Measurements from ENCODE around the gene OR52E6. TPM values are rescaled to one million over a fixed set of nuclear protein-coding genes. Genes with fewer than 3 reads are reported as not detected.

The OR52E6 gene
- total RNA-seq, 1 donor from 2014 or later = not detected

DNA sequence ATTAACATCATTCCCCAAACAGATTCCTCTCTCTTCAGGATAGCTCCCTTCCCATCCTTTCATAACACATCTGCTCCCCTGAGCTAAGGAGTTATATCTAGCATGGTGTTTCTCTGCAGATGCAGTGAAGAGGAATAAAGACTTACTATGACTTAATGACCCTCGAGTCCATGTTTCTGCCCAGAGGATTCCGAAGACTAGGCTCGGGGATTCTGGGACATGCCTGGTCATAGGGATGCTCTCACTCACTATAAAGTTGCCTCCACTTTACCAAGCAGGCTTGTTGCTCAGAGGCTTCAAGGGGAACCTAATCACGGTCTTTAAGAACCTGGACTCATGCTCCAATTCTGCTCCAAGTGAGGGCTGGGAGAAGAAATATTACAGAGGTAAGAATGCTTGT is 38.6 kb upstream of the OR52E6 start, which contains the start of gene OR52E4:
TSS of gene OR52E4 (plus strand) at position 301 of the 400 bp plus-strand sequence. CDS start 3,664 bp downstream, outside the sequence.
- DNase-seq (ENCODE audit: low spot score) = no peak
- no peak within 1 kb of the TSS for H3K4me3 Mint-ChIP-seq (ENCODE audit: unreplicated experiment)
- no peak within 1 kb of the TSS for H3K27ac Mint-ChIP-seq (ENCODE audit: unreplicated experiment)
- no peaks in the 10 kb centered on the region for H3K9me3 Mint-ChIP-seq (ENCODE audit: low read depth)
- peaks cover 8% of the 10 kb centered on the region for H3K27me3 Mint-ChIP-seq (ENCODE audit: low read depth)
- no peaks in the 10 kb centered on the region for H3K36me3 Mint-ChIP-seq (ENCODE audit: low read depth)
- TF ChIP-seq, protein P1, sequence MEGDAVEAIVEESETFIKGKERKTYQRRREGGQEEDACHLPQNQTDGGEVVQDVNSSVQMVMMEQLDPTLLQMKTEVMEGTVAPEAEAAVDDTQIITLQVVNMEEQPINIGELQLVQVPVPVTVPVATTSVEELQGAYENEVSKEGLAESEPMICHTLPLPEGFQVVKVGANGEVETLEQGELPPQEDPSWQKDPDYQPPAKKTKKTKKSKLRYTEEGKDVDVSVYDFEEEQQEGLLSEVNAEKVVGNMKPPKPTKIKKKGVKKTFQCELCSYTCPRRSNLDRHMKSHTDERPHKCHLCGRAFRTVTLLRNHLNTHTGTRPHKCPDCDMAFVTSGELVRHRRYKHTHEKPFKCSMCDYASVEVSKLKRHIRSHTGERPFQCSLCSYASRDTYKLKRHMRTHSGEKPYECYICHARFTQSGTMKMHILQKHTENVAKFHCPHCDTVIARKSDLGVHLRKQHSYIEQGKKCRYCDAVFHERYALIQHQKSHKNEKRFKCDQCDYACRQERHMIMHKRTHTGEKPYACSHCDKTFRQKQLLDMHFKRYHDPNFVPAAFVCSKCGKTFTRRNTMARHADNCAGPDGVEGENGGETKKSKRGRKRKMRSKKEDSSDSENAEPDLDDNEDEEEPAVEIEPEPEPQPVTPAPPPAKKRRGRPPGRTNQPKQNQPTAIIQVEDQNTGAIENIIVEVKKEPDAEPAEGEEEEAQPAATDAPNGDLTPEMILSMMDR (IDR thresholded peaks at IDR 0.05) = no peak
- H3K4me1 Mint-ChIP-seq (ENCODE audit: low read depth) = no peaks in the 10 kb centered on the region

DNA sequence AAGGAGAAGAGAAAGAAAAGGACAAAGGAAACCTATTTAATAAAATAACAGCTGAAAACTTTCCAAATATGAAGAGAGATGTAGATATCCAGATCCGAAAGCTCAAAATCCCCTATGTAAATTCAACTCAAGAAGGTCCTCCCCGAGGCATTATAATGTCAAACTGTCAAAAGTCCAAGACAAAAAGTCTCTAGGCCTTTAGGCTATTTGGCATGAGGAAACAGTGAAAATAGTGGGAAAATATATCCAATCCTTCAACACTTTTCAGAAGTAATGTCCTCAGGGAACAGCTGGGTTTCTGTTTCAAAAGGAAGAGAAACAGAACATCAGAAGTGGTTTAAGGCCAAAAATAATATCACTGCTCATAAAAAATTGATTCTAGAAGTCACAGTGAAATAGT is 36.9 kb upstream of the OR52E6 start:
- TF ChIP-seq, protein P1 (IDR thresholded peaks at IDR 0.05) = no peak
- Mint-ChIP-seq H3K27me3 (ENCODE audit: low read depth) (peaks cover 5% of the 10 kb centered on the region), H3K9me3 (ENCODE audit: low read depth) (no peaks in the 10 kb centered on the region), H3K36me3 (ENCODE audit: low read depth) (no peaks in the 10 kb centered on the region), H3K4me1 (ENCODE audit: low read depth) (no peaks in the 10 kb centered on the region), H3K4me3 (ENCODE audit: unreplicated experiment) (no peak overlapping the region), H3K27ac (ENCODE audit: unreplicated experiment) (no peak overlapping the region)
- DNase-seq (ENCODE audit: low spot score) = no peak

DNA sequence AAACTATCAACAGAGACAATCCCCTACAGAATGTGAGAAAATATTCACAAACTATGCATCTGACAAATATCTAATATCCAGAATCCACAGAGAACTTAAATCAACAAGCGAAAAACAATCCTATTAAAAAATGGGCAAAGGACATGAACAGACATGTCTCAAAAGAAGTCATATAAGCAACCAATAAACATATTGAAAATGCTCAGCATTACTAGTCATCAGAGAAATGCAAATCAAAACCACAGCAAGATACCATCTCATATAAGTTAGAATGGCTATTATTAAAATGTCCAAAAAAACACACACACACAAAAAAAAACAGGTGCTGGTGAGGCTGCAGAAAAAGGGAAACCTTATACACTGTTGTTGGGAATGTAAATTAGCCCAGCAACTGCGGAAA is 24.1 kb upstream of the OR52E6 start:
- no peak overlapping the region for H3K27ac Mint-ChIP-seq (ENCODE audit: unreplicated experiment)

DNA sequence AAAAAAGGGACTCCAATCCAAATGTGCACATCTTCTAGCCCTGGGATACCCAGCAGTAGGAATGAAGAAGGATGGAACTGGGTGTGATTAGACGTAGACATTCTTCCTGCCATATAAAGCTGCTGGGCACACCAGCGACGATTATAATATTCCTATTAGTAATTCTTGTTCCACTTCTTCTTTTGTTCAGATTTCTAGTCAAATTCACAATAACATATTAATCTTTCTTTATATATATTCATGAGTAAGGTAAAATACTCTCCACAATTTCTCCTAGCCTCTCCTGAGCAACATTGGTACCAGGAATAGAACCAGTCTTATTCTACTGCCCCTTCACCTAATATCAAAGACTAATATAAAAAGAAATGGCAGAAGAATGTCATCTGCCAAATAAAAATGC is 15.9 kb upstream of the OR52E6 start, which contains the start of gene OR52E8:
TSS of gene OR52E8 (minus strand) at position 101 of the 400 bp plus-strand sequence. CDS start at position 101, 0 bp downstream.
- TF ChIP-seq, protein P1 (IDR thresholded peaks at IDR 0.05) = no peak
- Mint-ChIP-seq H3K4me1 (ENCODE audit: low read depth) (no peaks in the 10 kb centered on the region), H3K36me3 (ENCODE audit: low read depth) (no peaks in the 10 kb centered on the region), H3K27me3 (ENCODE audit: low read depth) (peaks cover 4% of the 10 kb centered on the region), H3K9me3 (ENCODE audit: low read depth) (peaks cover 11% of the 10 kb centered on the region), H3K27ac (ENCODE audit: unreplicated experiment) (no peak within 1 kb of the TSS), H3K4me3 (ENCODE audit: unreplicated experiment) (no peak within 1 kb of the TSS)
- DNase-seq (ENCODE audit: low spot score) = no peak

More for the DNA sequence above, 24.1 kb upstream of the OR52E6 start:
- Mint-ChIP-seq H3K4me1 (ENCODE audit: low read depth) (no peaks in the 10 kb centered on the region), H3K27me3 (ENCODE audit: low read depth) (peaks cover 2% of the 10 kb centered on the region), H3K9me3 (ENCODE audit: low read depth) (peaks cover 11% of the 10 kb centered on the region), H3K4me3 (ENCODE audit: unreplicated experiment) (no peak overlapping the region), H3K36me3 (ENCODE audit: low read depth) (no peaks in the 10 kb centered on the region)
- TF ChIP-seq, protein P1 (IDR thresholded peaks at IDR 0.05) = no peak
- DNase-seq (ENCODE audit: low spot score) = no peak

DNA sequence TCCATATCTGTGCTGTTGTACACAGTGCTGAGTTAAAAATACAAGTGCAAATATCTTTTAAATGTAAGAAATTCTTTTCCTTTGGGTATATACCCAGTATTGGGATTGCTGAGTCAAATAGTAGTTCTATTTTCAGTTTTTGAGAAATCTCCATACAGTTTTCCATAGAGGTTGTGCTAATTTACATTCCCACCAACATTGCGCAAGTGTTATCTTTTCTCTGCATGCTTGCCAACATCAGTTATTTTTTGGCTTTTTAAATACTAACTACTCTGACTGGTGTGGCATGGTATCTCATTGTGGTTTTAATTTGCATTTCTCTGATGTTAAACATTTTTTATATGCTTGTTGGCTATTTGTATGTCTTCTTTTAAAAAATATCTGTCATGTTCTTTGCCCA is 9.3 kb upstream of the OR52E6 start:
- H3K9me3 Mint-ChIP-seq (ENCODE audit: low read depth) = peaks cover 22% of the 10 kb centered on the region
- no peaks in the 10 kb centered on the region for H3K4me1 Mint-ChIP-seq (ENCODE audit: low read depth)
- H3K36me3 Mint-ChIP-seq (ENCODE audit: low read depth) = no peaks in the 10 kb centered on the region
- TF ChIP-seq, protein P1 (IDR thresholded peaks at IDR 0.05) = no peak
- no peaks in the 10 kb centered on the region for H3K27me3 Mint-ChIP-seq (ENCODE audit: low read depth)
- H3K27ac Mint-ChIP-seq (ENCODE audit: unreplicated experiment) = no peak overlapping the region
- DNase-seq (ENCODE audit: low spot score) = no peak
- H3K4me3 Mint-ChIP-seq (ENCODE audit: unreplicated experiment) = no peak overlapping the region

Measured in chondrocyte (in vitro differentiated cells).